Transverse colon (tissue), 4 donors: ENCODE results near the gene F13A1. TPM values are rescaled to one million over a fixed set of nuclear protein-coding genes. Genes with fewer than 3 reads are reported as not detected.

Experiments used
- DNase-seq: peaks from one replicate; pipeline ENCODE4 v3.0.0-alpha.2; 2019
- H3K27ac ChIP-seq, 4 donors: fragments of 200-600 bp; sonication (generic); 2 replicates each; pipeline ENCODE4 v1.5.1; 2016 to 2018; ENCODE audit warnings: inconsistent platforms in 4 of 4
- H3K27me3 ChIP-seq: fragments of 200-600 bp; sonication (generic); 2 replicates; pipeline ENCODE4 v1.5.1; 2017; ENCODE audit warnings: inconsistent platforms
- H3K36me3 ChIP-seq, 4 donors: fragments of 200-600 bp; sonication (generic); 2 replicates each; pipeline ENCODE4 v1.5.1; 2017 to 2019; ENCODE audit warnings: inconsistent platforms in 4 of 4
- H3K4me1 ChIP-seq, 4 donors: fragments of 200-600 bp; sonication (generic); 2 replicates each; pipeline ENCODE4 v1.5.1; 2017 to 2020; ENCODE audit warnings: inconsistent platforms in 4 of 4
- H3K4me3 ChIP-seq, 4 donors: fragments of 200-600 bp; sonication (generic); 1 replicate in 1 of 4; 2 replicates in 3 of 4; pipeline versions ENCODE4 v1.5.1 to v1.6.1; 2017 to 2019; ENCODE audit warnings: inconsistent platforms in 4 of 4
- H3K9me3 ChIP-seq, 2 donors: fragments of 200-600 bp; sonication (generic); 2 replicates each; pipeline ENCODE4 v1.5.1; 2017 to 2019; ENCODE audit warnings: inconsistent platforms in 2 of 2
- EP300 ChIP-seq: sonication (generic); formaldehyde crosslinking; IDR thresholded peaks from one replicate; pipeline ENCODE4 v1.6.1; 2017; ENCODE audit warnings: antibody characterized with exemption, low read depth
- POLR2A ChIP-seq: fragments of 450-650 bp; IDR thresholded peaks from one replicate; pipeline ENCODE4 v1.6.1; 2016; ENCODE audit warnings: antibody characterized with exemption, mild to moderate bottlenecking, moderate library complexity
- POLR2AphosphoS5 ChIP-seq, 3 donors: sonication (generic); formaldehyde crosslinking; IDR thresholded peaks; one replicate each; pipeline ENCODE4 v1.6.1; 2016; ENCODE audit warnings: antibody characterized with exemption in 3 of 3
- WGBS, 2 donors: methylation state at CpG; one replicate each; pipeline ENCODE4 v1.1.5; 2018; ENCODE audit warnings: low coverage in 1 of 2; 5-methylcytosine and 5-hydroxymethylcytosine counted together
- in situ Hi-C, 4 donors: fragments of 200-750 bp; cut with MboI; loops; one replicate each; pipeline versions ENCODE4 v1.15.0 to v1.15.1; 2017; ENCODE audit warnings: low sequenced_read_pairs in 3 of 4, low pct_ligation_motif_present in 1 of 4, low pct_unique_long_range_greater_than_20kb in 1 of 4
- intact Hi-C: fragments of 100-400 bp; cut with DNase I; formaldehyde crosslinking; loops from one replicate; pipeline ENCODE4 v1.15.1; 2023; ENCODE audit warnings: low total_unique reads
- total RNA-seq, 4 donors: library from RNA; depleted of rRNA; stranded (reverse); fragments of >200 nt; gene quantifications; one replicate each; pipeline ENCODE4 v1.1.0, GENCODE V29; 2016
- TF ChIP-seq, protein P1 (sequence below), 5 experiments: fragments of 200-600 bp in 3 of 5; fragments of 450-650 bp in 2 of 5; sonication (generic) in 3 of 5; IDR thresholded peaks; 1 replicate in 2 of 5; 2 replicates in 3 of 5; pipeline ENCODE4 v1.5.1; 2016 to 2017; ENCODE audit warnings: antibody characterized with exemption in 5 of 5, inconsistent platforms in 3 of 5, mild to moderate bottlenecking in 2 of 5, moderate library complexity in 1 of 5

F13A1 gene
- total RNA-seq, 4 donors from 2014 or later: 5.4 to 58.4 (median 27.0) TPM

DNA sequence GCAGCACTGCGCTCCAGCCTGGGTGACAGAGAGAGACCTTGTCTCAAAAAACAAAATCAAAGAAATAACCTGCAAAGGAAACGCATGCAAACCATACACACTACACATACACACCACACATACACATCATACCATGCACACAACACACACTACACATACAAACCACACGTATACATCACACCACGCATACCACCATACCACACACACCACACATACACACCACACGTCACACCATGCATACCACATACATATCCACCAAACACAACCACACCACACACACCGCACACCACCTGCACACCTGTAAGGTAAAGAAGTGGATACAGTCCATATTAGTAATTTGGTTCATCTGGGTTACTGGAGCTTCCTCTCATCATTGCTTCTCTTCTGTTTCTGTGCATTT is 32.3 kb upstream of the F13A1 start:
- H3K27me3 ChIP-seq: peaks cover 8% of the 10 kb centered on the region
- no peak overlapping the region for H3K4me3 ChIP-seq
- H3K9me3 ChIP-seq: no peaks in the 10 kb centered on the region
- H3K36me3 ChIP-seq: no peaks in the 10 kb centered on the region
- in situ Hi-C loops (no loop called here), intact Hi-C loops (no loop called here)
- H3K27ac ChIP-seq: no peak overlapping the region
- no peak for TF ChIP-seq POLR2AphosphoS5 (IDR thresholded peaks at IDR 0.05)
- TF ChIP-seq POLR2A: no peak
- TF ChIP-seq, protein P1, sequence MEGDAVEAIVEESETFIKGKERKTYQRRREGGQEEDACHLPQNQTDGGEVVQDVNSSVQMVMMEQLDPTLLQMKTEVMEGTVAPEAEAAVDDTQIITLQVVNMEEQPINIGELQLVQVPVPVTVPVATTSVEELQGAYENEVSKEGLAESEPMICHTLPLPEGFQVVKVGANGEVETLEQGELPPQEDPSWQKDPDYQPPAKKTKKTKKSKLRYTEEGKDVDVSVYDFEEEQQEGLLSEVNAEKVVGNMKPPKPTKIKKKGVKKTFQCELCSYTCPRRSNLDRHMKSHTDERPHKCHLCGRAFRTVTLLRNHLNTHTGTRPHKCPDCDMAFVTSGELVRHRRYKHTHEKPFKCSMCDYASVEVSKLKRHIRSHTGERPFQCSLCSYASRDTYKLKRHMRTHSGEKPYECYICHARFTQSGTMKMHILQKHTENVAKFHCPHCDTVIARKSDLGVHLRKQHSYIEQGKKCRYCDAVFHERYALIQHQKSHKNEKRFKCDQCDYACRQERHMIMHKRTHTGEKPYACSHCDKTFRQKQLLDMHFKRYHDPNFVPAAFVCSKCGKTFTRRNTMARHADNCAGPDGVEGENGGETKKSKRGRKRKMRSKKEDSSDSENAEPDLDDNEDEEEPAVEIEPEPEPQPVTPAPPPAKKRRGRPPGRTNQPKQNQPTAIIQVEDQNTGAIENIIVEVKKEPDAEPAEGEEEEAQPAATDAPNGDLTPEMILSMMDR (IDR thresholded peaks at IDR 0.05): no peak
- no peak for TF ChIP-seq EP300
- WGBS, 2 donors: 89 to 91% methylated on average over 6 of the region's 6 CpGs
- no peak for DNase-seq
- no peaks in the 10 kb centered on the region for H3K4me1 ChIP-seq

DNA sequence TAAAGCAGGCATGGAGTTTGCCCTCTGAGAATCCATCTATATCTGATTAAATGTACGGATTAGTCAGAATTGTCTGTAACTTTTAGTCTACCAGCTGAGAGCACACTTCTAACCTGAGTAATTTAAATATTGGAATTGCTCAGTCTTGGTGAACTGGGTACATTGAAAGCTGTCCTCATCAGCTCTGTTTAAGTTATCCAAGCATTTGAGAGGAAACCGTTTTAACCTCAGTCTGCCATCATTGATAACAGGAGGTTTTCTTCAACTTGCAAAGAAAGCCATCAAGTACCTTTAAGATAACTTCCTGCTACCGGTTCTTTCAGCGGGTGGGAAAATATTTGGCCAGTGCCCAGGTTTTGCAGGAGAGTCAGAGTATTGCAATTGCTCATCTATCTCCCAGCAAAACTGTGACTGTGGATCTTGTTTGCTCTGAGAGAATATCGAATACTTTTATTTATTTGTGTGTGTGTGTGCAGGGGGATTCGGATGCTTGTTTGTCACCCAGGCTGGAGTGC is 31.1 kb upstream of the F13A1 start:
- peaks cover 8% of the 10 kb centered on the region for H3K27me3 ChIP-seq
- no peaks in the 10 kb centered on the region for H3K9me3 ChIP-seq
- in situ Hi-C loops: no loop called here
- no peak for TF ChIP-seq EP300
- TF ChIP-seq, protein P1 (IDR thresholded peaks at IDR 0.05): no peak
- no peak for TF ChIP-seq POLR2AphosphoS5 (IDR thresholded peaks at IDR 0.05)
- TF ChIP-seq POLR2A: no peak
- no peak overlapping the region for H3K4me3 ChIP-seq
- intact Hi-C loops: no loop called here
- no peaks in the 10 kb centered on the region for H3K4me1 ChIP-seq
- no peak for DNase-seq
- 38 to 86% methylated on average over 1 to 6 of the region's 6 CpGs for WGBS, 2 donors
- no peaks in the 10 kb centered on the region for H3K36me3 ChIP-seq
- H3K27ac ChIP-seq: no peak overlapping the region

DNA sequence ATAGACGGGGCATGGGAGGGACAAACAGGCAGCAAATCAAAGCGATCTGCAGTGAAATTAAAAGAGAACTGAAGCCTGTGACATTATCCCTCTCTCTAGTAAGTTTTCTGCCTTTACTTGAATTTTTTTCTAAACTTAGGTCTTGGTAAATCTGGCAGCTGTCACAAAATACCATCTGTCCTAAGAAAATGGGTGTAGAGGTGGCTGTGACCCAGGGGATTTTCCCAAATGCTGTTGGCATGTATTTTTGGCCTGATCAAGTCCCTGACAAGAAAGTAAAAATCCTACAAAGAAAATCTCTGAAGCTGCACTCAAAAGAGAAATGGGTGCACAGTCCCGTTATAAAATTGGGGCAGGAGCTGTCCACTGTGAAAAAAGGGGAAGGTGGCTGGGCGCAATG is 30.2 kb upstream of the F13A1 start:
- in situ Hi-C loops (no loop called here), intact Hi-C loops (no loop called here)
- DNase-seq: no peak
- no peak overlapping the region for H3K4me3 ChIP-seq
- H3K27ac ChIP-seq: no peak overlapping the region
- no peaks in the 10 kb centered on the region for H3K36me3 ChIP-seq
- H3K9me3 ChIP-seq: no peaks in the 10 kb centered on the region
- 67 to 77% methylated on average over 3 to 4 of the region's 4 CpGs for WGBS, 2 donors
- peaks cover 8% of the 10 kb centered on the region for H3K27me3 ChIP-seq
- no peaks in the 10 kb centered on the region for H3K4me1 ChIP-seq
- no peak for TF ChIP-seq POLR2AphosphoS5 (IDR thresholded peaks at IDR 0.05)
- TF ChIP-seq POLR2A: no peak
- TF ChIP-seq, protein P1 (IDR thresholded peaks at IDR 0.05): no peak
- TF ChIP-seq EP300: no peak

DNA sequence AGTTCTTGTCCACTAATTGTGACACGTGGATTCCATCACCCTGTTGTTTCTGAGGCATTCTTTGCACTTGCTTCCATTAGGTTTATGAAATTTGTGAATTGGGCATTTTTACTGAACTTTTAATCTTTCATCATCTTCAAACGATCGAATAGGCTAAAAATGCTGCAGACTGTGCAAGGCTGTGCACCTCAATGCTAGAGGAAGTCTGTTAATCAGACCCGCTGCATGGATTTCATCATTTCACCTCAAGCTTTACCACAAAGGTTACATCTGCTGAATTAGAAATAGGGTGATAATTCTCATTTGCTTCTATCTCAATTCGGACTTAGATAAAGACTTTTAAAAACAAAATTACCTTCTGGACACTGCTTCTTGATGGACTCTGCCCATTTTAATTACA is 27.8 kb upstream of the F13A1 start:
- no peak overlapping the region for H3K27ac ChIP-seq
- H3K36me3 ChIP-seq: no peaks in the 10 kb centered on the region
- H3K27me3 ChIP-seq: peaks cover 8% of the 10 kb centered on the region
- TF ChIP-seq POLR2A (no peak), POLR2AphosphoS5 (IDR thresholded peaks at IDR 0.05) (no peak), EP300 (no peak)
- TF ChIP-seq, protein P1 (IDR thresholded peaks at IDR 0.05): no peak
- intact Hi-C loops (no loop called here), in situ Hi-C loops (no loop called here)
- H3K9me3 ChIP-seq: no peaks in the 10 kb centered on the region
- no peak for DNase-seq
- no peak overlapping the region for H3K4me3 ChIP-seq
- H3K4me1 ChIP-seq: no peaks in the 10 kb centered on the region
- WGBS, 2 donors: 68 to 71% methylated on average over 5 of the region's 5 CpGs
